Epithelial cell of esophagus (primary cell): ENCODE results near the gene ZZZ3.

ENCODE experiments used
- DNase-seq: peaks from one replicate; pipeline ENCODE4 v3.0.0; 2010; ENCODE audit warnings: low read depth
- H3K4me3 ChIP-seq: 2 replicates; pipeline ENCODE4 v1.5.1; 2011; ENCODE audit warnings: mild to moderate bottlenecking, low read length, control low read depth
- CTCF ChIP-seq: IDR thresholded peaks from 2 replicates; pipeline ENCODE4 v1.5.1; 2011; ENCODE audit warnings: low read depth, mild to moderate bottlenecking, low read length, control low read depth, inconsistent platforms; ENCODE audit not compliant: insufficient read depth; ENCODE audit errors: missing control alignments

The ZZZ3 gene

GRCh38 chr1:77682460-77683159 is at the start of gene ZZZ3:
Gene ZZZ3 (minus strand): TSS chr1:77682658. CDS start chr1:77633354, 49,304 bp downstream.
- peak within 1 kb of the TSS; percentile 91 for H3K4me3 ChIP-seq
- no peak for TF ChIP-seq CTCF
- DNase-seq, result peak; percentile 94

GRCh38 chr1:77732090-77732489 is 49.6 kb upstream of the ZZZ3 start:
- H3K4me3 ChIP-seq, result no peak overlapping the region
- no peak for DNase-seq
- no peak for TF ChIP-seq CTCF

GRCh38 chr1:77725706-77726105 is 43.2 kb upstream of the ZZZ3 start:
- no peak for TF ChIP-seq CTCF
- no peak overlapping the region for H3K4me3 ChIP-seq
- DNase-seq, result no peak

- H3K4me3 ChIP-seq, result no peak overlapping the region
- TF ChIP-seq CTCF, result no peak
- DNase-seq, result no peak
Observed at GRCh38 chr1:77718181-77718580, 35.7 kb upstream of the ZZZ3 start.

GRCh38 chr1:77716065-77716464 is 33.6 kb upstream of the ZZZ3 start:
- no peak for DNase-seq
- TF ChIP-seq CTCF, result no peak
- no peak overlapping the region for H3K4me3 ChIP-seq

DNA sequence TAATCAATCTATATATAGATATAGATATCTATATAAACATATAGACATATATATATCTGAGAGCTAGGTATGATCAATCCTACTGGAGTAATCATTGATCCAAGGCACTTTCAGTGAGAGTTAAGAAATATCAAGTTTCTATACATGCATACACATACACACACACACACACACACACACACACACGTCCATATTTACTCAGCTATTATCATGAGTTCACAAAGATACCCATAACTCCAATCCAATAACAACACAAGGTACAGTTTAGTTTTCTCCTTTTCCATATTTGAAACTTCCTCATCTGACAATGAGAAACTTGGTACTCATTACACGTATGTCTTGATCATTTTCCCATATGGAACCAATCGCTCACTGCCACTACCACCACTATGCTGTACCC is 27.3 kb upstream of the ZZZ3 start:
- TF ChIP-seq CTCF, result no peak
- H3K4me3 ChIP-seq, result no peak overlapping the region
- DNase-seq, result no peak

DNA sequence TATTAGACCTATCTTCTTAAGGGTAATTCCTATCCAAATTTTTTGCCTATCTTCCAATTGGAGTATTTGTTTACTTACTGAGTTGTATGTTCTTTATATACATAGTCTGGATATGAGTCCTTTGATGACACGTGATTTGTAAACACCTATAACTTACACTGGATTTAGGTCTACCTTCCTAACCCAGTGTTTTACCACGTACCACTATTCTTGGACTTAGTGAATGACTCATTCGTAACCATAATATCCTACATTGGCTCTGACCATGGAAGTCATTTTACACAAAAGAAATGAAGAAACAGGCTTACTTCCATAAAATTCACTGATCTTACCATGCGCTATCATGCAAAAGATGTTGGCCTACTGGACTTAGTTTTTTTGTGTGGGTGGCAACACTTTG is 23.9 kb upstream of the ZZZ3 start:
- no peak for DNase-seq
- no peak for TF ChIP-seq CTCF

More for the DNA sequence above, 23.9 kb upstream of the ZZZ3 start:
- H3K4me3 ChIP-seq, result no peak overlapping the region
